B cell (primary cell): ENCODE measurements around the gene HHIPL1. TPM values are rescaled to one million over a fixed set of nuclear protein-coding genes. Genes with fewer than 3 reads are reported as not detected.

Source experiments
- ATAC-seq: fragments of 200-7000 bp; cut with Tn5 transposase; one replicate; pipeline ENCODE4 v1.10.0; 2021; ENCODE audit warnings: low read depth, mild to moderate bottlenecking, moderate number of reproducible peaks, moderate library complexity
- CTCF ChIA-PET: fragments of 350-600 bp; sonication (Branson Sonifier 250); formaldehyde crosslinking; loops from one replicate; lab custom pipeline; 2021; ENCODE audit warnings: antibody characterized with exemption, inconsistent platforms; lab: Charles Lee
- POLR2A ChIA-PET: fragments of 350-600 bp; sonication (Branson Sonifier 250); formaldehyde crosslinking; loops from one replicate; lab custom pipeline; 2021; ENCODE audit warnings: antibody characterized with exemption; lab: Charles Lee
- DNase-seq: peaks from one replicate; pipeline ENCODE4 v3.0.0; 2013
- H2AFZ ChIP-seq: 2 replicates; pipeline ENCODE4 v1.6.1; 2012; ENCODE audit warnings: mild to moderate bottlenecking, low read depth, low read length; ENCODE audit not compliant: insufficient read depth, poor library complexity, severe bottlenecking
- H3K27ac ChIP-seq, 2 donors: 1 replicate in 1 of 2; 2 replicates in 1 of 2; pipeline ENCODE4 v1.5.1; 2012 to 2013; ENCODE audit warnings: low read length in 2 of 2, mild to moderate bottlenecking in 2 of 2, moderate library complexity in 1 of 2
- H3K27me3 ChIP-seq, 4 experiments: fragments of 200-600 bp in 1 of 4; sonication (generic) in 1 of 4; replicated peaks in 1 of 4; 1 replicate in 2 of 4; 2 replicates in 2 of 4; pipeline versions ENCODE4 v1.6.1 to v1.7.0; 2013 to 2016; ENCODE audit warnings: low read length in 3 of 4, mild to moderate bottlenecking in 2 of 4, mixed read lengths in 1 of 4, moderate library complexity in 1 of 4; ENCODE audit not compliant: insufficient read depth in 4 of 4, control insufficient read depth in 3 of 4; ENCODE audit errors: control extremely low read depth in 1 of 4
- H3K36me3 ChIP-seq, 2 experiments: replicated peaks in 1 of 2; 1 replicate in 1 of 2; 2 replicates in 1 of 2; pipeline versions ENCODE4 v1.6.1 to v1.7.1; 2013; ENCODE audit warnings: low read length in 1 of 2; ENCODE audit not compliant: insufficient read depth in 2 of 2, control insufficient read depth in 1 of 2; ENCODE audit errors: control extremely low read depth in 1 of 2, extremely low read depth in 1 of 2
- H3K4me1 ChIP-seq, 2 donors: fragments of 200-600 bp in 1 of 2; sonication (generic) in 1 of 2; 1 replicate in 1 of 2; 2 replicates in 1 of 2; pipeline versions ENCODE4 v1.5.1 to v1.6.1; 2013 to 2017; ENCODE audit warnings: low read length in 2 of 2; ENCODE audit not compliant: control insufficient read depth in 2 of 2, insufficient read depth in 2 of 2
- H3K4me2 ChIP-seq: replicated peaks from 2 replicates; pipeline ENCODE3; 2012; ENCODE audit warnings: mild to moderate bottlenecking, low read depth, low read length; ENCODE audit not compliant: poor library complexity, severe bottlenecking
- H3K4me3 ChIP-seq, 5 experiments: fragments of 200-600 bp in 1 of 5; sonication (generic) in 1 of 5; 1 replicate in 3 of 5; 2 replicates in 2 of 5; pipeline versions ENCODE4 v1.5.1 to v1.7.0; 2011 to 2016; ENCODE audit warnings: low read length in 4 of 5, mild to moderate bottlenecking in 4 of 5, low read depth in 2 of 5, control low read depth in 1 of 5, moderate library complexity in 1 of 5; ENCODE audit not compliant: insufficient read depth in 1 of 5; ENCODE audit errors: control extremely low read depth in 1 of 5, extremely low read depth in 1 of 5
- H3K79me2 ChIP-seq: fragments of 200-600 bp; sonication (generic); one replicate; pipeline ENCODE4 v1.6.0; 2016; ENCODE audit warnings: low read length; ENCODE audit not compliant: control insufficient read depth, insufficient read depth
- H3K9ac ChIP-seq: fragments of 200-600 bp; sonication (generic); 2 replicates; pipeline ENCODE4 v1.6.1; 2017; ENCODE audit warnings: mild to moderate bottlenecking, low read length, moderate library complexity
- H3K9me3 ChIP-seq, 3 donors: one replicate each; pipeline versions ENCODE4 v1.6.1 to v1.7.1; 2013; ENCODE audit warnings: low read length in 2 of 3; ENCODE audit not compliant: control insufficient read depth in 2 of 3, insufficient read depth in 1 of 3; ENCODE audit errors: control extremely low read depth in 1 of 3
- H4K20me1 ChIP-seq: 2 replicates; pipeline ENCODE4 v1.6.0; 2012; ENCODE audit warnings: mild to moderate bottlenecking, low read length; ENCODE audit not compliant: insufficient read depth, control insufficient read depth, poor library complexity, severe bottlenecking
- H3K27ac Mint-ChIP-seq: one replicate; pipeline ENCODE4 v1.8.0; 2021; ENCODE audit warnings: mixed read lengths
- H3K27me3 Mint-ChIP-seq: one replicate; pipeline ENCODE4 v1.8.0; 2021; ENCODE audit warnings: mixed read lengths
- H3K4me1 Mint-ChIP-seq: one replicate; pipeline ENCODE4 v1.8.0; 2021; ENCODE audit warnings: mixed read lengths
- H3K4me3 Mint-ChIP-seq: one replicate; pipeline ENCODE4 v1.8.0; 2021; ENCODE audit warnings: mixed read lengths
- H3K9me3 Mint-ChIP-seq: one replicate; pipeline ENCODE4 v1.8.0; 2022; ENCODE audit warnings: mixed read lengths; ENCODE audit not compliant: insufficient read depth
- CTCF ChIP-seq: fragments of 200-600 bp; IDR thresholded peaks from one replicate; pipeline ENCODE4 v1.8.0; 2022; ENCODE audit warnings: antibody characterized with exemption, mild to moderate bottlenecking
- EZH2 ChIP-seq: IDR thresholded peaks from 2 replicates; pipeline ENCODE4 v1.6.1; 2012; ENCODE audit warnings: borderline replicate concordance, low read depth, mild to moderate bottlenecking, moderate library complexity, low read length; ENCODE audit not compliant: insufficient read depth, poor library complexity, severe bottlenecking
- WGBS: methylation state at CpG from one replicate; pipeline ENCODE4 v1.1.5; 2013; ENCODE audit warnings: missing lambda C conversion rate; ENCODE audit not compliant: insufficient coverage; 5-methylcytosine and 5-hydroxymethylcytosine counted together
- intact Hi-C: fragments of 100-400 bp; cut with micrococcal nuclease; formaldehyde crosslinking; loops from one replicate; pipeline ENCODE4 v1.10.0; 2022
- polyA plus RNA-seq: library from polyadenylated mRNA; depleted of rRNA; stranded (reverse); fragments of >200 nt; gene quantifications from 2 replicates; pipeline ENCODE4 v1.2.3, GENCODE V29; 2012
- total RNA-seq, 2 donors: library from RNA; stranded (reverse); fragments of 120-200 nt in 1 of 2; gene quantifications; 1 replicate in 1 of 2; 2 replicates in 1 of 2; pipeline versions ENCODE4 v1.2.3 to v1.2.4, GENCODE V29; 2013 to 2022

The HHIPL1 gene
- total and polyA plus RNA-seq, 2 donors (not counting 1 experiment from before 2014, with no cell fraction given) = not detected

- intact Hi-C loops = no loop called here
- Histone ChIP-seq H4K20me1 (no peaks in the 10 kb centered on the region), H3K4me3 (no peak overlapping the region), H3K4me2 (no peak overlapping the region), H3K9me3 (peaks cover 0 to 19% (median 2%) of the 10 kb centered on the region in 3 donors), H3K36me3 (no peaks in the 10 kb centered on the region), H3K9ac (no peak overlapping the region), H3K27me3 (peaks cover 0 to 25% (median 1%) of the 10 kb centered on the region in 4 experiments), H3K27ac (no peak overlapping the region), H2AFZ (no peak overlapping the region), H3K4me1 (peaks cover 0 to 6% of the 10 kb centered on the region in 2 donors), H3K79me2 (no peaks in the 10 kb centered on the region)
- no peak for ATAC-seq
- Mint-ChIP-seq H3K4me1 (peaks cover 9% of the 10 kb centered on the region), H3K27ac (no peak overlapping the region), H3K9me3 (no peaks in the 10 kb centered on the region), H3K27me3 (peaks cover 18% of the 10 kb centered on the region), H3K4me3 (no peak overlapping the region)
- TF ChIP-seq CTCF = no peak
- no peak for TF ChIP-seq EZH2
- CTCF ChIA-PET = no interaction called here
- POLR2A ChIA-PET = no interaction called here
- no peak for DNase-seq
- WGBS = 91% methylated on average over 6 of the region's 8 CpGs
Observed at GRCh38 chr14:99673305-99674063, 28.6 kb downstream of the HHIPL1 start.

- Histone ChIP-seq H3K4me2 (no peak overlapping the region), H3K27me3 (peaks cover 0 to 28% (median 1%) of the 10 kb centered on the region in 4 experiments), H2AFZ (no peak overlapping the region), H3K4me1 (peaks cover 0 to 6% of the 10 kb centered on the region in 2 donors), H3K9ac (no peak overlapping the region), H3K27ac (no peak overlapping the region), H3K4me3 (no peak overlapping the region), H3K79me2 (no peaks in the 10 kb centered on the region), H4K20me1 (no peaks in the 10 kb centered on the region), H3K9me3 (peaks cover 0 to 24% (median 2%) of the 10 kb centered on the region in 3 donors), H3K36me3 (no peaks in the 10 kb centered on the region)
- Mint-ChIP-seq H3K9me3 (no peaks in the 10 kb centered on the region), H3K27me3 (peaks cover 15% of the 10 kb centered on the region), H3K27ac (no peak overlapping the region), H3K4me1 (peaks cover 9% of the 10 kb centered on the region), H3K4me3 (no peak overlapping the region)
- no peak for TF ChIP-seq EZH2
- TF ChIP-seq CTCF = no peak
- WGBS = 96% methylated on average over 7 of the region's 9 CpGs
- intact Hi-C loops = no loop called here
- POLR2A ChIA-PET = no interaction called here
- ATAC-seq = no peak
- CTCF ChIA-PET = no interaction called here
- DNase-seq = no peak
Observed at GRCh38 chr14:99674064-99674650, 29.2 kb downstream of the HHIPL1 start.
